HG03571 (cell line): ENCODE data around the gene MB.

ENCODE experiments used
- ATAC-seq: cut with Tn5 transposase; IDR thresholded peaks from one replicate; pipeline ENCODE4 v1.9.1; 2021; ENCODE audit not compliant: unreplicated experiment

MB gene

GRCh38 chr22:35577799-35578659 is 39.1 kb downstream of the MB start:
- no peak for ATAC-seq

- no peak for ATAC-seq
Measured at GRCh38 chr22:35576671-35577070, 40.5 kb downstream of the MB start.

GRCh38 chr22:35575116-35575748 is 41.9 kb downstream of the MB start:
- ATAC-seq = no peak

GRCh38 chr22:35572556-35572955 is 44.6 kb downstream of the MB start:
- ATAC-seq = no peak

- ATAC-seq = no peak
Measured at GRCh38 chr22:35570686-35571194, 46.4 kb downstream of the MB start.

GRCh38 chr22:35569916-35570315 is 47.2 kb downstream of the MB start:
- ATAC-seq = no peak

- ATAC-seq = no peak
Measured at GRCh38 chr22:35568751-35569739, 48.1 kb downstream of the MB start.

GRCh38 chr22:35567351-35568141 is 49.6 kb downstream of the MB start:
- ATAC-seq = no peak

- ATAC-seq = no peak
Measured at GRCh38 chr22:35564975-35565867, 51.9 kb downstream of the MB start.

- no peak for ATAC-seq
Measured at GRCh38 chr22:35563211-35563610, 53.9 kb downstream of the MB start.

- no peak for ATAC-seq
Measured at GRCh38 chr22:35561796-35562526, 55.2 kb downstream of the MB start.

GRCh38 chr22:35560824-35561223 is 56.3 kb downstream of the MB start:
- ATAC-seq = no peak

- no peak for ATAC-seq
Measured at GRCh38 chr22:35560366-35560765, 56.8 kb downstream of the MB start.

GRCh38 chr22:35559354-35560005 is 57.6 kb downstream of the MB start:
- no peak for ATAC-seq

GRCh38 chr22:35558719-35559118 is 58.4 kb downstream of the MB start:
- ATAC-seq = no peak

- ATAC-seq = no peak
Measured at GRCh38 chr22:35558031-35558430, 59.1 kb downstream of the MB start.
